ENCODE results near the gene AHNAK.

- TF ChIP-seq, protein P1, sequence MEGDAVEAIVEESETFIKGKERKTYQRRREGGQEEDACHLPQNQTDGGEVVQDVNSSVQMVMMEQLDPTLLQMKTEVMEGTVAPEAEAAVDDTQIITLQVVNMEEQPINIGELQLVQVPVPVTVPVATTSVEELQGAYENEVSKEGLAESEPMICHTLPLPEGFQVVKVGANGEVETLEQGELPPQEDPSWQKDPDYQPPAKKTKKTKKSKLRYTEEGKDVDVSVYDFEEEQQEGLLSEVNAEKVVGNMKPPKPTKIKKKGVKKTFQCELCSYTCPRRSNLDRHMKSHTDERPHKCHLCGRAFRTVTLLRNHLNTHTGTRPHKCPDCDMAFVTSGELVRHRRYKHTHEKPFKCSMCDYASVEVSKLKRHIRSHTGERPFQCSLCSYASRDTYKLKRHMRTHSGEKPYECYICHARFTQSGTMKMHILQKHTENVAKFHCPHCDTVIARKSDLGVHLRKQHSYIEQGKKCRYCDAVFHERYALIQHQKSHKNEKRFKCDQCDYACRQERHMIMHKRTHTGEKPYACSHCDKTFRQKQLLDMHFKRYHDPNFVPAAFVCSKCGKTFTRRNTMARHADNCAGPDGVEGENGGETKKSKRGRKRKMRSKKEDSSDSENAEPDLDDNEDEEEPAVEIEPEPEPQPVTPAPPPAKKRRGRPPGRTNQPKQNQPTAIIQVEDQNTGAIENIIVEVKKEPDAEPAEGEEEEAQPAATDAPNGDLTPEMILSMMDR (IDR thresholded peaks at IDR 0.05): no peak
- TF ChIP-seq EP300 (IDR thresholded peaks at IDR 0.05) (no peak), POLR2A (IDR thresholded peaks at IDR 0.05; ENCODE audit: low read depth) (no peak)
Observed at GRCh38 chr11:62398011-62398994, 148.3 kb downstream of the AHNAK start.

All from esophagus muscularis mucosa (tissue), 4 donors.